ENCODE measurements around the gene NPR1.

NPR1 gene

GRCh38 chr1:153688276-153688675 lies 9.8 kb downstream of the NPR1 start:
- no peaks in the 10 kb centered on the region for H3K27me3 ChIP-seq (ENCODE audit: insufficient read depth, low read length, poor library complexity, severe bottlenecking)
- H3K4me3 ChIP-seq (ENCODE audit: low read length, poor library complexity, severe bottlenecking): no peak overlapping the region
- no peak overlapping the region for H2AFZ ChIP-seq (ENCODE audit: low read length)
- no peaks in the 10 kb centered on the region for H3K9me3 ChIP-seq (ENCODE audit: insufficient read depth, low read depth, low read length)
- H3K9ac ChIP-seq (ENCODE audit: low read depth, low read length, poor library complexity, severe bottlenecking): no peak overlapping the region
- no peaks in the 10 kb centered on the region for H3K79me2 ChIP-seq (ENCODE audit: insufficient read depth, low read length)
- TF ChIP-seq, protein P1, sequence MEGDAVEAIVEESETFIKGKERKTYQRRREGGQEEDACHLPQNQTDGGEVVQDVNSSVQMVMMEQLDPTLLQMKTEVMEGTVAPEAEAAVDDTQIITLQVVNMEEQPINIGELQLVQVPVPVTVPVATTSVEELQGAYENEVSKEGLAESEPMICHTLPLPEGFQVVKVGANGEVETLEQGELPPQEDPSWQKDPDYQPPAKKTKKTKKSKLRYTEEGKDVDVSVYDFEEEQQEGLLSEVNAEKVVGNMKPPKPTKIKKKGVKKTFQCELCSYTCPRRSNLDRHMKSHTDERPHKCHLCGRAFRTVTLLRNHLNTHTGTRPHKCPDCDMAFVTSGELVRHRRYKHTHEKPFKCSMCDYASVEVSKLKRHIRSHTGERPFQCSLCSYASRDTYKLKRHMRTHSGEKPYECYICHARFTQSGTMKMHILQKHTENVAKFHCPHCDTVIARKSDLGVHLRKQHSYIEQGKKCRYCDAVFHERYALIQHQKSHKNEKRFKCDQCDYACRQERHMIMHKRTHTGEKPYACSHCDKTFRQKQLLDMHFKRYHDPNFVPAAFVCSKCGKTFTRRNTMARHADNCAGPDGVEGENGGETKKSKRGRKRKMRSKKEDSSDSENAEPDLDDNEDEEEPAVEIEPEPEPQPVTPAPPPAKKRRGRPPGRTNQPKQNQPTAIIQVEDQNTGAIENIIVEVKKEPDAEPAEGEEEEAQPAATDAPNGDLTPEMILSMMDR (conservative IDR thresholded peaks at IDR 0.05; ENCODE audit: low read length): no peak
- no peak for TF ChIP-seq EZH2phosphoT487 (IDR thresholded peaks at IDR 0.05; ENCODE audit: borderline replicate concordance)
- H3F3A ChIP-seq (ENCODE audit: low read depth): no peaks in the 10 kb centered on the region
- no peaks in the 10 kb centered on the region for H3K9me2 ChIP-seq (replicated peaks; ENCODE audit: low read depth, low read length)
- H3K36me3 ChIP-seq (ENCODE audit: insufficient read depth, low read length): no peaks in the 10 kb centered on the region
- no peak overlapping the region for H3K4me2 ChIP-seq (ENCODE audit: low read depth, low read length, poor library complexity, severe bottlenecking)
- H4K20me1 ChIP-seq (ENCODE audit: insufficient read depth, low read length, poor library complexity, severe bottlenecking): no peaks in the 10 kb centered on the region
- no peaks in the 10 kb centered on the region for H3K4me1 ChIP-seq (ENCODE audit: insufficient read depth, low read length, poor library complexity, severe bottlenecking)

DNA sequence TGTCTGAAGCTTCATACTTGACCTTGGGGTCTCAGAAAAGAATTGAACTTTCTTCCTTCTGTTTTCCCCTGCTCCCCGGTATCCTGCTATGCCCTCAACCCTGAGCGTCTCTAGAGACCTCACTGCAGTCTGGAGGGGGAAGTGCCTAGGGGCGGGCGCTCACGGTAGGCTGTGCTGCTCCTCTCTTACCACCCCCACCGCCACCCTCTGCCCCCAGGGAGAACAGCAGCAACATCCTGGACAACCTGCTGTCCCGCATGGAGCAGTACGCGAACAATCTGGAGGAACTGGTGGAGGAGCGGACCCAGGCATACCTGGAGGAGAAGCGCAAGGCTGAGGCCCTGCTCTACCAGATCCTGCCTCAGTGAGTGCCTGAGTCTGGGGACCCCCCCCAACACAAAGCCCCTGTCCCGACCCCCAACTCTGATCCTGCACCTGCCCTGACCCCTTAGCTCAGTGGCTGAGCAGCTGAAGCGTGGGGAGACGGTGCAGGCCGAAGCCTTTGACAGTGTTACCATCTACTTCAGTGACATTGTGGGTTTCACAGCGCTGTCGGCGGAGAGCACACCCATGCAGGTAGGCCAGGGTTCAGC lies 10.3 kb downstream of the NPR1 start:
- Histone ChIP-seq H4K20me1 (ENCODE audit: insufficient read depth, low read length, poor library complexity, severe bottlenecking) (no peaks in the 10 kb centered on the region), H3K27me3 (ENCODE audit: insufficient read depth, low read length, poor library complexity, severe bottlenecking) (no peaks in the 10 kb centered on the region), H3K9me3 (ENCODE audit: insufficient read depth, low read depth, low read length) (no peaks in the 10 kb centered on the region), H3K4me2 (ENCODE audit: low read depth, low read length, poor library complexity, severe bottlenecking) (no peak overlapping the region), H3K9ac (ENCODE audit: low read depth, low read length, poor library complexity, severe bottlenecking) (no peak overlapping the region), H3F3A (ENCODE audit: low read depth) (no peaks in the 10 kb centered on the region), H2AFZ (ENCODE audit: low read length) (no peak overlapping the region), H3K4me3 (ENCODE audit: low read length, poor library complexity, severe bottlenecking) (no peak overlapping the region), H3K36me3 (ENCODE audit: insufficient read depth, low read length) (no peaks in the 10 kb centered on the region), H3K79me2 (ENCODE audit: insufficient read depth, low read length) (no peaks in the 10 kb centered on the region), H3K9me2 (replicated peaks; ENCODE audit: low read depth, low read length) (no peaks in the 10 kb centered on the region), H3K4me1 (ENCODE audit: insufficient read depth, low read length, poor library complexity, severe bottlenecking) (no peaks in the 10 kb centered on the region)
- TF ChIP-seq, protein P1 (conservative IDR thresholded peaks at IDR 0.05; ENCODE audit: low read length): no peak
- no peak for TF ChIP-seq EZH2phosphoT487 (IDR thresholded peaks at IDR 0.05; ENCODE audit: borderline replicate concordance)

GRCh38 chr1:153693466-153693865 lies 15.0 kb downstream of the NPR1 start:
- no peak for TF ChIP-seq EZH2phosphoT487 (IDR thresholded peaks at IDR 0.05; ENCODE audit: borderline replicate concordance)
- TF ChIP-seq, protein P1 (conservative IDR thresholded peaks at IDR 0.05; ENCODE audit: low read length): no peak
- Histone ChIP-seq H3K9me2 (replicated peaks; ENCODE audit: low read depth, low read length) (no peaks in the 10 kb centered on the region), H4K20me1 (ENCODE audit: insufficient read depth, low read length, poor library complexity, severe bottlenecking) (no peaks in the 10 kb centered on the region)

More at GRCh38 chr1:153693466-153693865, 15.0 kb downstream of the NPR1 start:
- no peaks in the 10 kb centered on the region for H3K36me3 ChIP-seq (ENCODE audit: insufficient read depth, low read length)
- H3K4me1 ChIP-seq (ENCODE audit: insufficient read depth, low read length, poor library complexity, severe bottlenecking): no peaks in the 10 kb centered on the region
- H3F3A ChIP-seq (ENCODE audit: low read depth): no peaks in the 10 kb centered on the region
- H3K9ac ChIP-seq (ENCODE audit: low read depth, low read length, poor library complexity, severe bottlenecking): no peak overlapping the region
- H3K4me3 ChIP-seq (ENCODE audit: low read length, poor library complexity, severe bottlenecking): no peak overlapping the region
- no peak overlapping the region for H2AFZ ChIP-seq (ENCODE audit: low read length)
- no peaks in the 10 kb centered on the region for H3K9me3 ChIP-seq (ENCODE audit: insufficient read depth, low read depth, low read length)
- no peaks in the 10 kb centered on the region for H3K27me3 ChIP-seq (ENCODE audit: insufficient read depth, low read length, poor library complexity, severe bottlenecking)
- no peak overlapping the region for H3K4me2 ChIP-seq (ENCODE audit: low read depth, low read length, poor library complexity, severe bottlenecking)
- H3K79me2 ChIP-seq (ENCODE audit: insufficient read depth, low read length): no peaks in the 10 kb centered on the region

Data from Loucy (cell line).